Activated naive CD4-positive, alpha-beta T cell (primary cell): ENCODE data around the gene LRSAM1.
"Not testable (repeated sequence)": the region's sequence is repeated elsewhere in the genome, so short reads cannot be mapped to it uniquely, and the experiment has no call there.

Experiments
- DNase-seq, 4 experiments: peaks; one replicate each; lab custom pipeline; 2025; lab: John Stamatoyannopoulos, UW

The LRSAM1 gene

GRCh38 chr9:127457191-127457878, 6.0 kb downstream of the LRSAM1 start:
- DNase-seq, result no peak

- no peak for DNase-seq
Observed at GRCh38 chr9:127458921-127459320, 7.6 kb downstream of the LRSAM1 start.

- no peak for DNase-seq
Observed at GRCh38 chr9:127463382-127463781, 12.1 kb downstream of the LRSAM1 start.

- DNase-seq, result no peak
Observed at GRCh38 chr9:127463911-127464310, 12.6 kb downstream of the LRSAM1 start.

- not testable (repeated sequence) for DNase-seq
Observed at GRCh38 chr9:127466407-127466917, 15.2 kb downstream of the LRSAM1 start.

- no peak for DNase-seq
Observed at GRCh38 chr9:127467621-127468020, 16.3 kb downstream of the LRSAM1 start.

GRCh38 chr9:127470662-127471061, 19.4 kb downstream of the LRSAM1 start:
- no peak for DNase-seq

- no peak for DNase-seq
Observed at GRCh38 chr9:127473501-127473900, 22.2 kb downstream of the LRSAM1 start.

- no peak for DNase-seq
Observed at GRCh38 chr9:127473932-127474331, 22.6 kb downstream of the LRSAM1 start.

- DNase-seq, result no peak
Observed at GRCh38 chr9:127474592-127474991, 23.3 kb downstream of the LRSAM1 start.

GRCh38 chr9:127479507-127480081, 28.3 kb downstream of the LRSAM1 start:
- no peak for DNase-seq

GRCh38 chr9:127482662-127483061, 31.4 kb downstream of the LRSAM1 start:
- no peak for DNase-seq

- DNase-seq, result no peak
Observed at GRCh38 chr9:127485995-127486394, 34.7 kb downstream of the LRSAM1 start.

- DNase-seq, result no peak
Observed at GRCh38 chr9:127488946-127489345, 37.6 kb downstream of the LRSAM1 start.

GRCh38 chr9:127489471-127490115, 38.3 kb downstream of the LRSAM1 start:
- no peak for DNase-seq

GRCh38 chr9:127490535-127491230, 39.4 kb downstream of the LRSAM1 start:
- no peak for DNase-seq

GRCh38 chr9:127491516-127491915, 40.2 kb downstream of the LRSAM1 start:
- no peak for DNase-seq

- no peak for DNase-seq
Observed at GRCh38 chr9:127492616-127493015, 41.3 kb downstream of the LRSAM1 start.

GRCh38 chr9:127493592-127494303, 42.4 kb downstream of the LRSAM1 start:
- DNase-seq, result no peak

GRCh38 chr9:127494304-127494702, 43.0 kb downstream of the LRSAM1 start:
- no peak for DNase-seq

GRCh38 chr9:127495884-127496555, 44.7 kb downstream of the LRSAM1 start:
- DNase-seq, result no peak
